GM12874 (cell line): ENCODE results near the gene TYROBP.

Experiments
- TF ChIP-seq, protein P1 (sequence below): IDR thresholded peaks from 2 replicates; pipeline ENCODE4 v1.5.1; 2011; ENCODE audit warnings: low read depth, mild to moderate bottlenecking, control low read depth, low read length, moderate library complexity; ENCODE audit not compliant: insufficient read depth

The TYROBP gene

DNA sequence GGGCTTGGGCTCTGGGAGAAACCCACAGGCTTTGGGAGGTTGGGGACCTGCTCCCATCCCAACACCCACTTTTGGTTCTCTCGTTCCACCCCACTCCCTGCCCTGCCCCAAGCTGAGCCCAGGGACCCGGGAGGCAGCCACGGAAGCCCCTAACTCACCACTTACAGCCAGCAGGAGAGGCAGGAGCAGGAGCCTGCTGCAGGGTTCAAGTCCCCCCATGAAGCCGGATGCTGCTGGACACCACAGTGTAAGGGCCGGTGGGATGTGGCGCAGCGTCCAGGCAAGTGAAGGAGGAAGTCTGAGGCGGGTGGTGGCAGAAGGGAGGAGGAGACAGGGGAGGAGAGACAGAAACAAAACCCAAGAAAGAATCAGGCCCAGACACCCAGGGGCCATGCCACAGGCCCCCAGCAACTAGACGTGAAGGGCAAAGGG, at the start of gene TYROBP:
TSS of gene TYROBP (minus strand) at position 286 of the 432 bp plus-strand sequence. CDS start at position 219, 67 bp downstream.
- TF ChIP-seq, protein P1, sequence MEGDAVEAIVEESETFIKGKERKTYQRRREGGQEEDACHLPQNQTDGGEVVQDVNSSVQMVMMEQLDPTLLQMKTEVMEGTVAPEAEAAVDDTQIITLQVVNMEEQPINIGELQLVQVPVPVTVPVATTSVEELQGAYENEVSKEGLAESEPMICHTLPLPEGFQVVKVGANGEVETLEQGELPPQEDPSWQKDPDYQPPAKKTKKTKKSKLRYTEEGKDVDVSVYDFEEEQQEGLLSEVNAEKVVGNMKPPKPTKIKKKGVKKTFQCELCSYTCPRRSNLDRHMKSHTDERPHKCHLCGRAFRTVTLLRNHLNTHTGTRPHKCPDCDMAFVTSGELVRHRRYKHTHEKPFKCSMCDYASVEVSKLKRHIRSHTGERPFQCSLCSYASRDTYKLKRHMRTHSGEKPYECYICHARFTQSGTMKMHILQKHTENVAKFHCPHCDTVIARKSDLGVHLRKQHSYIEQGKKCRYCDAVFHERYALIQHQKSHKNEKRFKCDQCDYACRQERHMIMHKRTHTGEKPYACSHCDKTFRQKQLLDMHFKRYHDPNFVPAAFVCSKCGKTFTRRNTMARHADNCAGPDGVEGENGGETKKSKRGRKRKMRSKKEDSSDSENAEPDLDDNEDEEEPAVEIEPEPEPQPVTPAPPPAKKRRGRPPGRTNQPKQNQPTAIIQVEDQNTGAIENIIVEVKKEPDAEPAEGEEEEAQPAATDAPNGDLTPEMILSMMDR = no peak

- TF ChIP-seq, protein P1 = no peak
These were observed 48.0 kb upstream of the TYROBP start for GRCh38 chr19:35955881-35956634.

GRCh38 chr19:35949131-35949530, 41.0 kb upstream of the TYROBP start:
- TF ChIP-seq, protein P1 = no peak

- TF ChIP-seq, protein P1 = no peak
These were observed 38.1 kb upstream of the TYROBP start for GRCh38 chr19:35946203-35946602.

GRCh38 chr19:35945121-35945790, 37.2 kb upstream of the TYROBP start:
- TF ChIP-seq, protein P1 = no peak

- TF ChIP-seq, protein P1 = no peak
These were observed 36.5 kb upstream of the TYROBP start for GRCh38 chr19:35944556-35944955.
